Liver (tissue), 2 donors: ENCODE results near the gene MID1.

Source experiments
- CTCF ChIP-seq: fragments of 150-350 bp; IDR thresholded peaks from 2 replicates; pipeline ENCODE4 v1.5.1; 2017; ENCODE audit warnings: improper control_type of control experiment, low read depth, low read length; ENCODE audit not compliant: missing input control
- YY1 ChIP-seq: IDR thresholded peaks from 2 replicates; pipeline ENCODE4 v1.6.1; 2016; ENCODE audit warnings: antibody characterized with exemption, mild to moderate bottlenecking
- donor health status: healthy.

GRCh38 chrX:10453945-10454344, 166.4 kb downstream of the MID1 start:
- TF ChIP-seq CTCF (no peak), YY1 (no peak)
